OCI-LY3 (cell line): ENCODE data around the gene TAX1BP1.

Experiments used
- H2AFZ ChIP-seq: fragments of 200-600, 300-600 bp; shearing (Covaris generic); 2 replicates; pipeline ENCODE4 v1.6.0; 2014; ENCODE audit warnings: antibody characterized with exemption, low read depth, low read length
- H3K27ac ChIP-seq: fragments of 200-600, 300-600 bp; sonication (generic); 2 replicates; pipeline ENCODE4 v1.5.1; 2014; ENCODE audit warnings: mild to moderate bottlenecking, low read length, moderate library complexity, mixed read lengths
- H3K27me3 ChIP-seq: fragments of 200-600, 300-600 bp; sonication (generic); 2 replicates; pipeline ENCODE4 v1.6.1; 2014; ENCODE audit warnings: low read depth, low read length, mixed read lengths
- H3K36me3 ChIP-seq: fragments of 200-600, 300-600 bp; sonication (generic); replicated peaks from 2 replicates; pipeline ENCODE3; 2014; ENCODE audit warnings: low read depth, low read length, mixed read lengths
- H3K4me1 ChIP-seq: fragments of 300-600, 200-600 bp; sonication (generic); 2 replicates; pipeline ENCODE4 v1.6.1; 2014; ENCODE audit warnings: low read length, mixed read lengths
- H3K4me2 ChIP-seq: fragments of 200-600, 300-600 bp; sonication (generic); 2 replicates; pipeline ENCODE4 v1.6.1; 2014; ENCODE audit warnings: low read length, mixed read lengths
- H3K4me3 ChIP-seq: fragments of 300-600, 200-600 bp; sonication (generic); 2 replicates; pipeline ENCODE4 v1.5.1; 2014; ENCODE audit warnings: antibody characterized with exemption, mild to moderate bottlenecking, low read length, moderate library complexity
- H3K79me2 ChIP-seq: fragments of 300-600, 200-600 bp; shearing (Covaris generic); 2 replicates; pipeline ENCODE4 v1.6.1; 2014; ENCODE audit warnings: mild to moderate bottlenecking, low read length, mixed read lengths
- H3K9ac ChIP-seq: fragments of 300-600, 200-600 bp; shearing (Covaris generic); 2 replicates; pipeline ENCODE4 v1.6.0; 2014; ENCODE audit warnings: mild to moderate bottlenecking, low read length, moderate library complexity
- H3K9me3 ChIP-seq: fragments of 200-600, 300-600 bp; shearing (Covaris generic); 2 replicates; pipeline ENCODE4 v1.6.1; 2014; ENCODE audit warnings: low read length, mixed read lengths; ENCODE audit not compliant: insufficient read depth
- H4K20me1 ChIP-seq: fragments of 200-600, 300-600 bp; sonication (generic); 2 replicates; pipeline ENCODE4 v1.6.1; 2016; ENCODE audit warnings: low read length, mixed read lengths; ENCODE audit not compliant: insufficient read depth
- EZH2phosphoT487 ChIP-seq: fragments of 200-600 bp; shearing (Covaris generic); IDR thresholded peaks from 2 replicates; pipeline ENCODE4 v1.6.1; 2018; ENCODE audit warnings: antibody characterized with exemption, mixed run types, low read depth
- TF ChIP-seq, protein P1 (sequence below): fragments of 200-600, 300-600 bp; sonication (generic); IDR thresholded peaks from 2 replicates; pipeline ENCODE4 v1.5.1; 2014; ENCODE audit warnings: antibody characterized with exemption, low read length, low read depth

The TAX1BP1 gene

DNA sequence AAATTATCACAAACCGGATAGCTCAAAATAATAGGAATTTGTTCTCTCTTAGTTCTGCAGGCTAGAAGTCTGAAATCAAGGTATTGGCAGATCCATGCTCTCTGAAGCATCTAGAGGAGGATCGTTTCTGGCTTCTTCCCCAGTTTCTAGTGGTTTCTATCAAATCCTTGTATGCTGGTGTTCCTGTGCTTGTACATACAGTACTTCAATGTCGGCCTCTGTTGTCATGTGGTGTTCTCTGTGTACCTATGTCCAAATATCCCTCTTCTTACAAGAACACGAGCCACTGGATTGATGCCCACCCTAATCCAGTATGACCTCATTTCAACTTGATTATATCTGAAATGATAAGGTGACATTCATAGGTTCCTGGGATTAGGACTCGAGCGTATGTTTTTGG is 9.8 kb upstream of the TAX1BP1 start:
- Histone ChIP-seq H3K4me3 (no peak overlapping the region), H3K4me2 (no peak overlapping the region), H4K20me1 (no peaks in the 10 kb centered on the region), H3K9me3 (no peaks in the 10 kb centered on the region), H3K27me3 (no peaks in the 10 kb centered on the region), H3K9ac (no peak overlapping the region), H3K4me1 (no peaks in the 10 kb centered on the region), H3K36me3 (no peaks in the 10 kb centered on the region), H3K27ac (no peak overlapping the region), H2AFZ (no peak overlapping the region), H3K79me2 (no peaks in the 10 kb centered on the region)
- no peak for TF ChIP-seq EZH2phosphoT487
- TF ChIP-seq, protein P1, sequence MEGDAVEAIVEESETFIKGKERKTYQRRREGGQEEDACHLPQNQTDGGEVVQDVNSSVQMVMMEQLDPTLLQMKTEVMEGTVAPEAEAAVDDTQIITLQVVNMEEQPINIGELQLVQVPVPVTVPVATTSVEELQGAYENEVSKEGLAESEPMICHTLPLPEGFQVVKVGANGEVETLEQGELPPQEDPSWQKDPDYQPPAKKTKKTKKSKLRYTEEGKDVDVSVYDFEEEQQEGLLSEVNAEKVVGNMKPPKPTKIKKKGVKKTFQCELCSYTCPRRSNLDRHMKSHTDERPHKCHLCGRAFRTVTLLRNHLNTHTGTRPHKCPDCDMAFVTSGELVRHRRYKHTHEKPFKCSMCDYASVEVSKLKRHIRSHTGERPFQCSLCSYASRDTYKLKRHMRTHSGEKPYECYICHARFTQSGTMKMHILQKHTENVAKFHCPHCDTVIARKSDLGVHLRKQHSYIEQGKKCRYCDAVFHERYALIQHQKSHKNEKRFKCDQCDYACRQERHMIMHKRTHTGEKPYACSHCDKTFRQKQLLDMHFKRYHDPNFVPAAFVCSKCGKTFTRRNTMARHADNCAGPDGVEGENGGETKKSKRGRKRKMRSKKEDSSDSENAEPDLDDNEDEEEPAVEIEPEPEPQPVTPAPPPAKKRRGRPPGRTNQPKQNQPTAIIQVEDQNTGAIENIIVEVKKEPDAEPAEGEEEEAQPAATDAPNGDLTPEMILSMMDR = no peak

- H3K4me3 ChIP-seq = no peak overlapping the region
- TF ChIP-seq EZH2phosphoT487 = no peak
- TF ChIP-seq, protein P1 = no peak
- H3K4me1 ChIP-seq = 0 out of 2 replicates have a peak, but pooled peaks cover 4% of the 10 kb centered on the region
- H3K79me2 ChIP-seq = no peaks in the 10 kb centered on the region
- no peaks in the 10 kb centered on the region for H3K9me3 ChIP-seq
- no peak overlapping the region for H3K4me2 ChIP-seq
- no peak overlapping the region for H3K9ac ChIP-seq
- H3K36me3 ChIP-seq = no peaks in the 10 kb centered on the region
- no peak overlapping the region for H2AFZ ChIP-seq
- no peak overlapping the region for H3K27ac ChIP-seq
- no peaks in the 10 kb centered on the region for H3K27me3 ChIP-seq
- H4K20me1 ChIP-seq = no peaks in the 10 kb centered on the region
Measured at GRCh38 chr7:27734583-27734982, 5.4 kb upstream of the TAX1BP1 start.

- H3K4me1 ChIP-seq = 0 out of 2 replicates have a peak, but pooled peaks cover 4% of the 10 kb centered on the region
- H3K4me2 ChIP-seq = no peak overlapping the region
- H4K20me1 ChIP-seq = no peaks in the 10 kb centered on the region
- H3K4me3 ChIP-seq = no peak overlapping the region
- H3K27me3 ChIP-seq = no peaks in the 10 kb centered on the region
- H3K9me3 ChIP-seq = no peaks in the 10 kb centered on the region
- H3K9ac ChIP-seq = no peak overlapping the region
- H2AFZ ChIP-seq = no peak overlapping the region
- H3K36me3 ChIP-seq = no peaks in the 10 kb centered on the region
- H3K27ac ChIP-seq = no peak overlapping the region
- TF ChIP-seq EZH2phosphoT487 = no peak
- TF ChIP-seq, protein P1 = no peak
- no peaks in the 10 kb centered on the region; the same call in 1 of the 2 replicates for H3K79me2 ChIP-seq
Measured at GRCh38 chr7:27735165-27735564, 4.8 kb upstream of the TAX1BP1 start.

DNA sequence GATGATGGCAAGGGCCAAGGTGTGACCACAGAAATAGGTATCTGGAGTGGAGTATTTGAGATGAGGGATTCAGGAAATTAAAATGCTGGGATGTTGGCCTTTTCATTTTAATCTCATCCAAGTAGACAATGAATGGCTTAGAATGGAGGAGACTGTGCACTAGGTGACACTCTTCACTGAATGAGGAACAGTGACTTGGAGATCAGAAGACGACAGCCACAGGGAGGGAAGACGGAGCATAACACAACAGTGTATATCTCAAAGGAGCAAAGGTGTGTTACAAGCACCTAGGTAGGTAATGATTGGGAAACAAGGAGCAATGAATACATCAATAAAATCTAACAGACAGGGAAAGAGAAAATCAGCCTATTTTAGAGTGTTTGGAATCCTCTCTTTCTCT is 4.1 kb upstream of the TAX1BP1 start:
- Histone ChIP-seq H3K4me1 (0 out of 2 replicates have a peak, but pooled peaks cover 4% of the 10 kb centered on the region), H3K4me3 (no peak overlapping the region), H4K20me1 (no peaks in the 10 kb centered on the region), H3K36me3 (no peaks in the 10 kb centered on the region), H3K9me3 (no peaks in the 10 kb centered on the region), H3K79me2 (peaks cover 2% of the 10 kb centered on the region), H3K9ac (no peak overlapping the region), H3K27ac (no peak overlapping the region), H3K4me2 (no peak overlapping the region), H2AFZ (no peak overlapping the region), H3K27me3 (no peaks in the 10 kb centered on the region)
- TF ChIP-seq, protein P1 = no peak
- no peak for TF ChIP-seq EZH2phosphoT487
